ENCODE data around the gene GRM3. TPM values are rescaled to one million over a fixed set of nuclear protein-coding genes. Genes with fewer than 3 reads are reported as not detected.

Gene GRM3
- total and polyA plus RNA-seq, 2 of the 8 experiments (the other 6 are each of a cell fraction or from before 2014, with no cell fraction given) = 3.1 to 4.2 TPM

DNA sequence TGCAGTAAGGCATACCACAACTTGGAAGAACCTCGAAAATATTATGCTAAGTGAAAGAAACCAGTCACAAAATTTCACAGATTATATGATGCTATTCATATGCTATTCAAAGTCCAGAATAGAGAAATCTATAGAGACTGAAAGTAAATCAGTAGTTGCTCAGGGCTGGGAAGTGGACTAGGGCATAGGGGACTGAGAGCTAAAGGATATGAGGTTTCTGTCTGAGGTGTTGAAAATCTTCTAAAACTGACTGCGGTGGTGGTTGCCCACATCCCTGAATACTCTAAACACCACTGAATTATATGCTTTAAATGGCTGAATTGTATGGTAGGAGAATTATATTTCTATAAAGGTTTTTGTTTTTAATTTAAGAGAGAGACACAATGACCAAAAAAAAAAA lies 254.5 kb downstream of the GRM3 start (continued):
- TF ChIP-seq KDM1A (IDR thresholded peaks at IDR 0.05; ENCODE audit: borderline replicate concordance, low read length) = no peak
- no peak for TF ChIP-seq SP1 (IDR thresholded peaks at IDR 0.05; ENCODE audit: low read depth, low read length)
- TF ChIP-seq CHD1 (IDR thresholded peaks at IDR 0.05; ENCODE audit: low read depth, low read length) = no peak
- TF ChIP-seq SIX5 (IDR thresholded peaks at IDR 0.05; ENCODE audit: low read depth, low read length) = no peak
- TF ChIP-seq KDM4A (IDR thresholded peaks at IDR 0.05; ENCODE audit: low read depth, low read length, severe bottlenecking) = no peak
- TF ChIP-seq TAF1 (IDR thresholded peaks at IDR 0.05; ENCODE audit: low read depth, low read length) = no peak
- no peak for TF ChIP-seq CREB1 (IDR thresholded peaks at IDR 0.05)

Measured in H1 (cell line).